Hepatocyte (in vitro differentiated cells): Measurements from ENCODE around the gene GNAZ. TPM values are rescaled to one million over a fixed set of nuclear protein-coding genes. Genes with fewer than 3 reads are reported as not detected.

Experiments
- DNase-seq: peaks from one replicate; pipeline ENCODE4 v3.0.0-alpha.2; 2016; ENCODE audit warnings: low spot score
- H2AFZ ChIP-seq: fragments of 200-600 bp; sonication (generic); 2 replicates; pipeline ENCODE4 v1.6.0; 2016; ENCODE audit warnings: antibody characterized with exemption, mild to moderate bottlenecking
- H3K27ac ChIP-seq: fragments of 200-600 bp; sonication (generic); 2 replicates; pipeline ENCODE4 v1.5.1; 2016; ENCODE audit warnings: mild to moderate bottlenecking
- H3K27me3 ChIP-seq: fragments of 200-600 bp; sonication (generic); 2 replicates; pipeline ENCODE4 v1.6.1; 2016
- H3K36me3 ChIP-seq: fragments of 200-600 bp; sonication (generic); replicated peaks from 2 replicates; pipeline ENCODE4 v1.5.1; 2016; ENCODE audit warnings: low read depth; ENCODE audit not compliant: insufficient read depth
- H3K4me1 ChIP-seq: fragments of 200-600 bp; sonication (generic); 2 replicates; pipeline ENCODE4 v1.5.1; 2016; ENCODE audit warnings: mild to moderate bottlenecking, moderate library complexity; ENCODE audit not compliant: insufficient read depth
- H3K4me2 ChIP-seq: fragments of 200-600 bp; sonication (generic); 2 replicates; pipeline ENCODE4 v1.6.0; 2016
- H3K4me3 ChIP-seq: fragments of 200-600 bp; sonication (generic); 2 replicates; pipeline ENCODE4 v1.5.1; 2016; ENCODE audit warnings: mild to moderate bottlenecking
- H3K79me2 ChIP-seq: fragments of 200-600 bp; sonication (generic); 2 replicates; pipeline ENCODE4 v1.6.0; 2017; ENCODE audit warnings: mild to moderate bottlenecking
- H3K9me2 ChIP-seq: fragments of 200-600 bp; sonication (generic); replicated peaks from 2 replicates; pipeline ENCODE4 v1.6.0; 2017; ENCODE audit warnings: mild to moderate bottlenecking; ENCODE audit not compliant: insufficient read depth
- H3K9me3 ChIP-seq: fragments of 200-600 bp; sonication (generic); 2 replicates; pipeline ENCODE4 v1.5.1; 2016; ENCODE audit warnings: low read depth, mild to moderate bottlenecking
- H4K20me1 ChIP-seq: fragments of 200-600 bp; sonication (generic); 2 replicates; pipeline ENCODE4 v1.6.0; 2016; ENCODE audit warnings: mild to moderate bottlenecking; ENCODE audit not compliant: insufficient read depth, poor library complexity, severe bottlenecking
- EZH2 ChIP-seq: fragments of 200-600 bp; sonication (generic); IDR thresholded peaks from 2 replicates; pipeline ENCODE4 v1.6.1; 2016; ENCODE audit warnings: antibody characterized with exemption, mild to moderate bottlenecking, borderline replicate concordance
- EZH2phosphoT487 ChIP-seq: fragments of 200-600 bp; sonication (generic); IDR thresholded peaks from one replicate; pipeline ENCODE4 v1.6.1; 2018; ENCODE audit warnings: antibody characterized with exemption, mild to moderate bottlenecking, low read depth, moderate library complexity; ENCODE audit not compliant: unreplicated experiment, severe bottlenecking
- WGBS: methylation state at CpG from one replicate; pipeline ENCODE4 v1.1.6; 2016; ENCODE audit warnings: low lambda C conversion rate; ENCODE audit errors: missing lambda C conversion rate; 5-methylcytosine and 5-hydroxymethylcytosine counted together
- polyA plus RNA-seq: library from polyadenylated mRNA; unstranded; fragments of >200 nt; fragmentation: Nextera tagmentation; extraction: Ambion mirVana; gene quantifications from 2 replicates; pipeline ENCODE4 v1.2.1, GENCODE V29; 2016
- total RNA-seq: library from RNA; depleted of rRNA; stranded (reverse); fragments of >200 nt; gene quantifications from 2 replicates; pipeline ENCODE4 v1.2.3, GENCODE V29; 2014
- TF ChIP-seq, protein P1 (sequence below): fragments of 200-600 bp; sonication (generic); IDR thresholded peaks from 2 replicates; pipeline ENCODE4 v1.5.1; 2016; ENCODE audit warnings: antibody characterized with exemption, mild to moderate bottlenecking; ENCODE audit not compliant: poor library complexity

Gene GNAZ
- total and polyA plus RNA-seq, 2 experiments from 2014 or later: 3.4 to 4.1 TPM

DNA sequence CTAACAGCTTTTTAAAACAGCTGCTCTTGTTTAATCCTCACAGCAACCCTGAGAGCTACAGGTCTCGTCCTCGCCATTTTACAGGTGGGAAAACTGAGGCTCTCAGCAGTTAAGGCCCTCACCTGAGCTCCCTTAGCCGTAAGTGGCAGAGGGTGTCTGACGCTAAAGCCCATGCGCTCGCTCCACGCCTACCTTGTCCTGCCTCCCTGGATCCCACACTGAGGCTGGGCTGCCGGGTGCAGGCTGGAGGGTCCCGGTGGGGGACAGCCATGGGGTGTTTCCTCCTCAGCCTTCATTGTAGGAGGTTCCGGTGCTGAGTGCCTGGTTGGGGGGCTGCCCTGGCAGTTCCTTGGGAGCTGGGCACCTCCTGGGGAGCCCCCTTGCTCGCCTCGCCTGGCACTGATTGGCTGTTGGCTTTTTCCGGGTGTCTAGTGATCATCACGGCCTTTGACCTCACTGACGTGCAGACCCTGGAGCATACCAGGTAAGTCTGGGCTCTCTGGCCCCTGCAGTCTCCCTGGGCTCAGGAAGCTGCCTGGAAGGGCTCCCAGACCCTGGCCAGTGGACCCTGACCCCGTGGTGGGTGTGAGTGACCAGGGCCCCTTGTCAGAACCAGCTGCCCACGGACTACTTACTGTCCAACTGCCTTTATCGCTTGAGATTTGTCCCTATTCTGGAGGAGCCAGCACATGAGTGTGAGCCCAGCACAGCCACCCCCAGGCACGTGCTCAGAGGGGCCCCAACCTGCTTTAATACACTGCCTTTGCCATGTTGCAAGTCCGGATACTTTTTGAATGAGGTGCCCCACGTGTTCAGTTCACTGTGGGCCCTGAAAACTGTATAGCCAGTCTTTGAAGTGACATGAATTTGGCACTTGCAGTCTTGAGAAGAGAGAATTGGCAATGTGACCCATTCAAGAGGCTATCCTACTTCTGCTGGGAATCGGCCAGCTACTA lies 87.5 kb downstream of the GNAZ start:
- H3K79me2 ChIP-seq: no peaks in the 10 kb centered on the region
- 90% methylated on average over 22 of the region's 22 CpGs for WGBS
- H4K20me1 ChIP-seq: no peaks in the 10 kb centered on the region
- no peaks in the 10 kb centered on the region for H3K9me2 ChIP-seq
- no peak overlapping the region for H2AFZ ChIP-seq
- H3K27ac ChIP-seq: no peak overlapping the region
- TF ChIP-seq EZH2phosphoT487 (no peak), EZH2 (no peak)
- TF ChIP-seq, protein P1, sequence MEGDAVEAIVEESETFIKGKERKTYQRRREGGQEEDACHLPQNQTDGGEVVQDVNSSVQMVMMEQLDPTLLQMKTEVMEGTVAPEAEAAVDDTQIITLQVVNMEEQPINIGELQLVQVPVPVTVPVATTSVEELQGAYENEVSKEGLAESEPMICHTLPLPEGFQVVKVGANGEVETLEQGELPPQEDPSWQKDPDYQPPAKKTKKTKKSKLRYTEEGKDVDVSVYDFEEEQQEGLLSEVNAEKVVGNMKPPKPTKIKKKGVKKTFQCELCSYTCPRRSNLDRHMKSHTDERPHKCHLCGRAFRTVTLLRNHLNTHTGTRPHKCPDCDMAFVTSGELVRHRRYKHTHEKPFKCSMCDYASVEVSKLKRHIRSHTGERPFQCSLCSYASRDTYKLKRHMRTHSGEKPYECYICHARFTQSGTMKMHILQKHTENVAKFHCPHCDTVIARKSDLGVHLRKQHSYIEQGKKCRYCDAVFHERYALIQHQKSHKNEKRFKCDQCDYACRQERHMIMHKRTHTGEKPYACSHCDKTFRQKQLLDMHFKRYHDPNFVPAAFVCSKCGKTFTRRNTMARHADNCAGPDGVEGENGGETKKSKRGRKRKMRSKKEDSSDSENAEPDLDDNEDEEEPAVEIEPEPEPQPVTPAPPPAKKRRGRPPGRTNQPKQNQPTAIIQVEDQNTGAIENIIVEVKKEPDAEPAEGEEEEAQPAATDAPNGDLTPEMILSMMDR: no peak
- H3K9me3 ChIP-seq: no peaks in the 10 kb centered on the region
- H3K4me2 ChIP-seq: no peak overlapping the region
- no peak overlapping the region for H3K4me3 ChIP-seq
- DNase-seq: no peak
- no peaks in the 10 kb centered on the region for H3K27me3 ChIP-seq
- no peaks in the 10 kb centered on the region for H3K36me3 ChIP-seq
- H3K4me1 ChIP-seq: no peaks in the 10 kb centered on the region

DNA sequence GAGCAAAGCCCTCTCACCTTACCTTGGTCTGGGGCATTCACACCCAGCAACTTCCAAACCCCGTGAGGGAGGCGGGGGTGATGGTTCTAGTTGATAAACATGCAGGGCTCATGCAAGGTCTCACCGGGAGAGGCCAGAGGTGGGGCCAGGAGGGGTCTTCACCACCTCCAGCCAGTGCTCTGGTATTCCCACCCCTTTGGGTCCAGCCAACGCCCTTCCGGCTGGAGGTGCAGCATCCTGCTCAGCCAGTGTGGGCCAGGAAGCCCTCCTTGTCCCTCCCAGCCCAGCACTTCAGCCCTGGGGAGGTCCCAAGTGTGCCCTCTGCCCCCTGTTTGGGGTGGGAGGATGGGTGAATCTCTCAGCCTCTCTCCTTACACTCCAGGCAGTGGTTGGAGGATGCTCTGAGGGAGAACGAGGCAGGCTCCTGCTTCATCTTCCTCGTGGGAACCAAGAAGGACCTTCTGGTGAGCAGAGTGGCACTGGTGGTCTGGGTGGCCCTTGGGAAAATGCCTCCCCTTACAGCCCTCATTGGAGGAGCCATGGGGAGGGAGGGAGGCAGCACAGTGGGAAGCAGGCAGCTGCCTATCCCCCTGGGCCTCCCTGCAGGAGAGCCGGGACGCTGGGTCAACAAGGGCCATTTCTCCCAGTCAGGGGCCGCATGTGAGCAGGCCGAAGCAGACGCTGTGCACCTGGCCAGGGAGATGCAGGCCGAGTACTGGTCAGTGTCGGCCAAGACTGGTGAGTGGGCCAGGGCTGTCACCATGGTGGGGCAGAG lies 88.4 kb downstream of the GNAZ start:
- Histone ChIP-seq H2AFZ (no peak overlapping the region), H3K36me3 (no peaks in the 10 kb centered on the region), H4K20me1 (no peaks in the 10 kb centered on the region), H3K4me2 (no peak overlapping the region), H3K27me3 (no peaks in the 10 kb centered on the region), H3K27ac (no peak overlapping the region), H3K4me1 (peaks cover under 1% of the 10 kb centered on the region), H3K4me3 (no peak overlapping the region), H3K79me2 (no peaks in the 10 kb centered on the region), H3K9me3 (no peaks in the 10 kb centered on the region), H3K9me2 (no peaks in the 10 kb centered on the region)
- 80% methylated on average over 14 of the region's 14 CpGs for WGBS
- no peak for DNase-seq
- TF ChIP-seq, protein P1: no peak
- no peak for TF ChIP-seq EZH2phosphoT487

DNA sequence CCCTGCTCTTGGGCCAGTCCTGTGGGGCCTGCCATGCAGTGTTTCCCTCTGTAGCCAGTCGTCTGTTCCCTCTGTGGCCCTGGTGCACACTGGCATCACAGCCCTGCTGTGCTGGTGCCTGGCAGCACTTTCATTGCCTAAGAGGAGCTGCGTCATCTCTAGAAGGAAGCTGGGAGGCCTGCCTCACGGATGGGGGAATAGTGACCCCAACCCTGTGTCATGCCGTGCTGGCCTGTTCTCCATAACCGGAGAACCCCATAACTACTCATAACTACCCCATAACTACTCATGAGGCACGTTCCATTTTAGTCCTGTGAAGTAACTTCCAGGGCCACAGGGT lies 88.9 kb downstream of the GNAZ start:
- no peak overlapping the region for H3K4me2 ChIP-seq

More for the DNA sequence above, 88.9 kb downstream of the GNAZ start:
- TF ChIP-seq EZH2 (no peak), EZH2phosphoT487 (no peak)
- TF ChIP-seq, protein P1: no peak
- H3K27ac ChIP-seq: no peak overlapping the region
- H3K9me3 ChIP-seq: no peaks in the 10 kb centered on the region
- peaks cover 3% of the 10 kb centered on the region for H3K4me1 ChIP-seq
- no peak overlapping the region for H3K4me3 ChIP-seq
- no peaks in the 10 kb centered on the region for H4K20me1 ChIP-seq
- no peak for DNase-seq
- WGBS: 92% methylated on average over 6 of the region's 6 CpGs
- no peaks in the 10 kb centered on the region for H3K9me2 ChIP-seq
- H3K27me3 ChIP-seq: no peaks in the 10 kb centered on the region
- no peak overlapping the region for H2AFZ ChIP-seq
- H3K36me3 ChIP-seq: no peaks in the 10 kb centered on the region
- no peaks in the 10 kb centered on the region for H3K79me2 ChIP-seq
